A549 treated with AZD9567 at 1 μM for 4 hours (cell line): ENCODE data around the gene CCDC88C. TPM values are rescaled to one million over a fixed set of nuclear protein-coding genes. Genes with fewer than 3 reads are reported as not detected.

Source experiments
- total RNA-seq: library from RNA; stranded (reverse); fragments of 200-300 nt; extraction: Qiagen RNA extraction; gene quantifications from 5 replicates; pipeline ENCODE4 v1.2.3, GENCODE V29; 2022; ENCODE audit not compliant: insufficient read depth

Gene CCDC88C
- 4.9 to 7.8 TPM (median 6.6 TPM) in 5 replicates for total RNA-seq

GRCh38 chr14:91417120-91417982 lies at the start of gene CCDC88C:
CCDC88C (minus strand) TSS chr14:91417820; CDS start chr14:91417690, 130 bp downstream.

GRCh38 chr14:91244501-91244901 lies 173.1 kb downstream of the CCDC88C start, which contains the start of gene GPR68:
GPR68 (minus strand) TSS chr14:91244704; CDS start chr14:91235050, 9,654 bp downstream.

Other genes starting within 250 kb of the CCDC88C start
- gene GPR68, start 173.1 kb downstream of the CCDC88C start, total RNA-seq: 0.05 to 0.13 TPM (median 0.10 TPM) in 4 of 5 replicates, not detected in the other
- 66.8 to 74.3 TPM (median 69.1 TPM) in 5 replicates for gene PPP4R3A, start 92.5 kb upstream of the CCDC88C start, total RNA-seq